HepG2 (cell line): ENCODE data around the gene LDLRAD3. TPM values are rescaled to one million over a fixed set of nuclear protein-coding genes. Genes with fewer than 3 reads are reported as not detected.

Experiments used
- ATAC-seq: fragments of 200-7000 bp; cut with Tn5 transposase; 3 replicates; pipeline ENCODE4 v1.9.1; 2020; ENCODE audit warnings: mild to moderate bottlenecking, moderate library complexity
- BruUV-seq: library from RNA; stranded (reverse); fragments of 400-500 nt; replicated peaks from 2 replicates; lab custom pipeline; 2021; lab: Mats Ljungman, UMichigan
- CTCF ChIA-PET: fragments of 300-600 bp; formaldehyde crosslinking; extraction: SDS; loops from one replicate; lab custom pipeline; 2021; ENCODE audit warnings: low total read pairs, inconsistent platforms, low intra/inter-chr PET ratio; lab: Yijun Ruan, JAX
- POLR2A ChIA-PET: fragments of 350-600 bp; sonication (Branson Sonifier 250); formaldehyde crosslinking; loops from one replicate; lab custom pipeline; 2020; ENCODE audit warnings: antibody characterized with exemption, inconsistent platforms; lab: Yijun Ruan, JAX
- DNase-seq: peaks from one replicate; pipeline ENCODE4 v3.0.0-alpha.2; 2015; ENCODE audit warnings: low spot score
- FAIRE-seq: peaks from 3 replicates; lab custom pipeline; 2011; peaks lifted over from hg19 to GRCh38; lab: Jason Lieb, UNC
- H2AFZ ChIP-seq: one replicate; pipeline ENCODE4 v1.6.1; 2011; ENCODE audit warnings: low read length, inconsistent platforms
- H3K27ac ChIP-seq: fragments of 300-600 bp; 3 replicates; pipeline ENCODE4 v1.8.0; 2011; ENCODE audit warnings: mixed run types, mild to moderate bottlenecking, mixed read lengths, low read length, inconsistent platforms; ENCODE audit not compliant: insufficient read depth; ENCODE audit errors: extremely low read length
- H3K27me3 ChIP-seq, 2 experiments: fragments of 200-600 bp in 1 of 2; 2 replicates in 1 of 2; 3 replicates in 1 of 2; pipeline versions ENCODE4 v1.6.0 to v1.8.0; 2011; ENCODE audit warnings: low read length in 2 of 2, mild to moderate bottlenecking in 2 of 2, moderate library complexity in 2 of 2, inconsistent platforms in 1 of 2; ENCODE audit not compliant: insufficient read depth in 2 of 2, control insufficient read depth in 1 of 2
- H3K36me3 ChIP-seq, 2 experiments: fragments of 200-600 bp in 1 of 2; replicated peaks in 1 of 2; 2 replicates in 1 of 2; 3 replicates in 1 of 2; pipeline versions ENCODE4 v1.5.1 to v1.8.0; 2011; ENCODE audit warnings: low read length in 2 of 2, inconsistent platforms in 1 of 2; ENCODE audit not compliant: insufficient read depth in 2 of 2, control insufficient read depth in 1 of 2
- H3K4me1 ChIP-seq: 2 replicates; pipeline ENCODE4 v1.5.1; 2012; ENCODE audit warnings: low read length, inconsistent platforms; ENCODE audit not compliant: insufficient read depth
- H3K4me2 ChIP-seq: 2 replicates; pipeline ENCODE4 v1.6.0; 2011; ENCODE audit warnings: low read depth, low read length, inconsistent platforms
- H3K4me3 ChIP-seq, 3 experiments: fragments of 200-600 bp in 1 of 3; sonication (generic), shearing (Covaris generic) in 1 of 3; replicated peaks in 1 of 3; 2 replicates each; pipeline ENCODE4 v1.5.1; 2011 to 2016; ENCODE audit warnings: low read length in 3 of 3, inconsistent platforms in 2 of 3, low read depth in 2 of 3, mild to moderate bottlenecking in 2 of 3, control low read depth in 1 of 3, mixed read lengths in 1 of 3; ENCODE audit not compliant: insufficient read depth in 1 of 3
- H3K79me2 ChIP-seq: one replicate; pipeline ENCODE4 v1.6.1; 2011; ENCODE audit warnings: low read length, inconsistent platforms; ENCODE audit not compliant: insufficient read depth
- H3K9ac ChIP-seq: 2 replicates; pipeline ENCODE4 v1.6.0; 2011; ENCODE audit warnings: mild to moderate bottlenecking, low read depth, low read length, inconsistent platforms; ENCODE audit not compliant: insufficient read depth
- H3K9me3 ChIP-seq: 2 replicates; pipeline ENCODE4 v1.5.1; 2012; ENCODE audit warnings: mild to moderate bottlenecking, low read length
- H4K20me1 ChIP-seq: 2 replicates; pipeline ENCODE4 v1.6.0; 2011; ENCODE audit warnings: inconsistent platforms, mild to moderate bottlenecking, low read length, moderate library complexity; ENCODE audit not compliant: insufficient read depth
- HMG20A ChIP-seq: IDR thresholded peaks from 2 replicates; pipeline ENCODE4 v1.6.1; 2016; ENCODE audit warnings: borderline replicate concordance
- MIER3 ChIP-seq: IDR thresholded peaks from 2 replicates; pipeline ENCODE4 v1.6.1; 2016; ENCODE audit warnings: missing compliant biosample characterization, borderline replicate concordance
- ONECUT2 ChIP-seq: sonication (generic); formaldehyde crosslinking; IDR thresholded peaks from 2 replicates; pipeline ENCODE4 v1.4.0; 2020; ENCODE audit warnings: missing genetic modification reagents
- REST ChIP-seq, 2 experiments: IDR thresholded peaks; 2 replicates each; pipeline ENCODE4 v1.6.1; 2011 to 2012; ENCODE audit warnings: low read length in 2 of 2, borderline replicate concordance in 1 of 2, low read depth in 1 of 2, mild to moderate bottlenecking in 1 of 2, moderate library complexity in 1 of 2
- SALL1 ChIP-seq: sonication (generic); formaldehyde crosslinking; IDR thresholded peaks from 2 replicates; pipeline ENCODE4 v1.8.0; 2022; ENCODE audit warnings: mild to moderate bottlenecking, missing genetic modification reagents
- ZBTB4 ChIP-seq: sonication (generic); formaldehyde crosslinking; IDR thresholded peaks from 2 replicates; pipeline ENCODE4 v1.4.0; 2020; ENCODE audit warnings: missing genetic modification reagents, mild to moderate bottlenecking, borderline replicate concordance
- ZNF567 ChIP-seq: sonication (generic); formaldehyde crosslinking; IDR thresholded peaks from 2 replicates; pipeline ENCODE4 v1.8.1; 2023; ENCODE audit warnings: mild to moderate bottlenecking, missing genetic modification reagents, borderline replicate concordance
- WGBS: methylation state at CpG from one replicate; pipeline ENCODE4 v1.1.6; 2017; ENCODE audit warnings: low lambda C conversion rate; 5-methylcytosine and 5-hydroxymethylcytosine counted together
- in situ Hi-C: cut with HindIII; loops from 2 replicates; pipeline ENCODE4 v1.10.0; 2017; ENCODE audit warnings: low pct_unique_long_range_greater_than_20kb; ENCODE audit not compliant: extremely low pct_ligation_motif_present
- intact Hi-C: fragments of 100-400 bp; cut with micrococcal nuclease; formaldehyde crosslinking; loops from one replicate; pipeline ENCODE4 v1.10.0; 2022; ENCODE audit not compliant: unreplicated experiment
- polyA plus RNA-seq, 8 experiments: library from polyadenylated mRNA; depleted of rRNA in 3 of 8; stranded (reverse) in 7 of 8; unstranded in 1 of 8; fragments of >200 nt; fragmentation: Illumina TruSeq in 4 of 8; extraction: Trizol in 4 of 8; gene quantifications; 2 replicates each; pipeline versions ENCODE4 v1.2.1 to v1.2.3, GENCODE V29; 2011 to 2016; ENCODE audit warnings: low read depth in 4 of 8, missing spikeins in 1 of 8, mixed read lengths in 1 of 8; ENCODE audit not compliant: insufficient read depth in 1 of 8
- total RNA-seq, 5 experiments: library from RNA; depleted of rRNA; stranded (reverse); fragments of >200 nt; fragmentation: Illumina TruSeq; extraction: Trizol; gene quantifications; 2 replicates each; pipeline ENCODE4 v1.2.3, GENCODE V29; 2016; ENCODE audit warnings: low read depth in 1 of 5

Gene LDLRAD3
- total and polyA plus RNA-seq, 2 of the 13 experiments (the other 11 are each of a cell fraction or from before 2014, with no cell fraction given): 0.50 to 0.60 TPM

- WGBS: 33% methylated on average over 7 of the region's 9 CpGs
- ChIA-PET POLR2A (no interaction called here), CTCF (no interaction called here)
- no peaks in the 10 kb centered on the region for H4K20me1 ChIP-seq
- TF ChIP-seq ONECUT2 (CRISPR knock-in tag) (no peak), REST (IDR thresholded peaks at IDR 0.05; ENCODE audit: borderline replicate concordance in 1 of 2, low read depth in 1 of 2, low read length in 2 of 2) (peak in 1 of 2 experiments; percentile 61; a peak in 1 of 4 replicates)
- intact Hi-C loops (no loop called here), in situ Hi-C loops (no loop called here)
- BruUV-seq: no TSS peak
- H3K36me3 ChIP-seq: no peaks in the 10 kb centered on the region
- H3K9ac ChIP-seq: no peak overlapping the region
- no peak overlapping the region for H3K4me3 ChIP-seq
- FAIRE-seq (no peak), ATAC-seq (no peak), DNase-seq (no peak)
- no peaks in the 10 kb centered on the region for H3K4me1 ChIP-seq
- no peak overlapping the region for H3K4me2 ChIP-seq
- no peaks in the 10 kb centered on the region for H3K79me2 ChIP-seq
- H3K27me3 ChIP-seq: peaks cover 0 to 13% of the 10 kb centered on the region in 2 experiments; a peak in 3 of 5 replicates
- H2AFZ ChIP-seq: no peak overlapping the region
- no peaks in the 10 kb centered on the region for H3K9me3 ChIP-seq
- H3K27ac ChIP-seq: no peak overlapping the region
Observed at GRCh38 chr11:36105743-36106581, 162.1 kb downstream of the LDLRAD3 start.

GRCh38 chr11:36107547-36107946 lies 163.7 kb downstream of the LDLRAD3 start:
- ChIA-PET CTCF (no interaction called here), POLR2A (no interaction called here)
- TF ChIP-seq SALL1 (no peak), ZNF567 (CRISPR knock-in tag) (no peak), ZBTB4 (CRISPR knock-in tag) (no peak), MIER3 (CRISPR knock-in tag) (no peak), HMG20A (CRISPR knock-in tag) (no peak)

More at GRCh38 chr11:36107547-36107946, 163.7 kb downstream of the LDLRAD3 start:
- Histone ChIP-seq H3K4me3 (no peak overlapping the region), H3K36me3 (no peaks in the 10 kb centered on the region), H3K27ac (no peak overlapping the region), H3K9me3 (no peaks in the 10 kb centered on the region), H3K9ac (no peak overlapping the region), H3K4me1 (no peaks in the 10 kb centered on the region), H3K79me2 (no peaks in the 10 kb centered on the region), H2AFZ (no peak overlapping the region), H3K27me3 (peaks cover 0 to 17% of the 10 kb centered on the region in 2 experiments; a peak in 3 of 5 replicates), H3K4me2 (no peak overlapping the region), H4K20me1 (no peaks in the 10 kb centered on the region)
- BruUV-seq: no TSS peak
- in situ Hi-C loops (no loop called here), intact Hi-C loops (no loop called here)
- no peak for DNase-seq
- no peak for ATAC-seq
- FAIRE-seq: no peak
- WGBS: 45% methylated on average over 5 of the region's 5 CpGs
